NCI-H2029 treated with DMSO at 0.1 percent for 48 hours (cell line): Measurements from ENCODE around the gene CERS1.
A peak's percentile ranks its signal among the peaks of the same experiment; 100 is the strongest.
"Not testable (repeated sequence)": the region's sequence is repeated elsewhere in the genome, so short reads cannot be mapped to it uniquely, and the experiment has no call there.

ENCODE experiments used
- DNase-seq: peaks from one replicate; lab custom pipeline; 2025; lab: John Stamatoyannopoulos, UW

Gene CERS1

DNA sequence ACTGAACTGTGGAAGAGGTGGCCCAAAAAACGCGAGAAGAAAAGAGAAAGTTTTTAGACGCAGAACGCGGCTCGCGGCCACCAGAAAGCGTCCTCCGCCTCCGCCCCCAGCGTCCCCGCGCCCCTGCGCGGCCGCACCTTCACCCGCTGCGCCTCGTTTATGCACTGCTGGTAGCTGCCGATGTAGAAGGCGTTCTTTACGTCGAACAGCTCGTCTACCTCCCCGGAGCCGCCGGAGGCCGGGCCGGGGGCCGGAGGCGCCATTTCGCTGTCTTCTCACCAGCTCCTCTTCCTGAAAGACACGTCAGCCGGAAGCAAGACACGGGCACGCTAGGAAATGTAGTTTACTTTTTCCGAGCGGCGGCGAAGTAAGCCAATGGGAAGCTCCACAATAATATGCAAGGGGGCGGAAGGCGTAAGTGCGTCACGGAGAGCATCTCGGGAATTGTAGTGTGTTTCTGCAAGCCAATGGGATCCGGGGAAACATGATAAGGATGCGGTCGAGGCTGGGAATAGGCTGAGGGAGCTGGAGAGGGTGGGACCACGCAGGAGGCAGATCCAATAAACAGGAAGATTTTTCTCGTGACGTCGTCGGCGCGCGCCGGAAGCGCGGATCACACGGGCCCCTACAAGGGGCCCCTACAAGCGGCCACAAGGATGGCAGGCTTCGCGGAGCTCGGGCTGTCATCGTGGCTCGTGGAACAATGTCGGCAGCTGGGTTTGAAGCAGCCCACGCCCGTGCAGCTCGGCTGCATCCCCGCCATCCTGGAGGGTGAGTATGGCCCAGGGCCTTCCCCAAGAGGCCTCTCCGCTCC is 23.3 kb upstream of the CERS1 start, which contains the start of the genes COPE and DDX49:
Gene COPE, minus strand, starts transcription at position 302 of the 814 bp plus-strand sequence. Its CDS starts 39 bp downstream, at position 263.
Gene DDX49, plus strand, starts transcription at position 630 of the 814 bp plus-strand sequence. Its CDS starts 27 bp downstream, at position 657.
- DNase-seq, result peak; percentile 96

GRCh38 chr19:18917593-18917992 is 21.6 kb upstream of the CERS1 start:
- not testable (repeated sequence) for DNase-seq

GRCh38 chr19:18915639-18916038 is 19.7 kb upstream of the CERS1 start:
- DNase-seq, result no peak

- DNase-seq, result no peak
Observed at GRCh38 chr19:18913466-18913865, 17.5 kb upstream of the CERS1 start.

DNA sequence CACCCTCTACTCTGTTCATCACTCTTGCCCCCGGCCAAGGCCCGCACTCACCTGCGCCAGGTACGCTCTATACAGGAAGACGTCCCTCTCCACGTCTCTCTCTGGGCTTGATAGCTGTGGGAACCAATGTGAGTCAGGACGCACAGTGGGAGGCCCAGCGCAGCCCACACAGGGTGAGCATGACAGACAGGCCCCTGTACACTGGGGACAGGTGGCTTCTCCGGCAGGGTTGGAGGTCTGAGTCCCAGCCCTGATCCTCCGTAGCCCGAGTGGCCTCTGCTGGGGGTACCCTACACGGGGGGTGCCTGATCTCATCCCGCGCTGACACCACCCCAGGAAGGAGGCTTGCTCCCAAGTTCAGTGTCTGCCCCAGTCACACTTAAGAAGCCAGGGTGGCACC is 17.0 kb upstream of the CERS1 start:
- DNase-seq, result no peak

- no peak for DNase-seq
Observed at GRCh38 chr19:18910801-18911436, 15.0 kb upstream of the CERS1 start.

GRCh38 chr19:18910010-18910409 is 14.1 kb upstream of the CERS1 start:
- no peak for DNase-seq

GRCh38 chr19:18908917-18909619 is 13.1 kb upstream of the CERS1 start:
- DNase-seq, result no peak

GRCh38 chr19:18906605-18907519 is 10.9 kb upstream of the CERS1 start:
- DNase-seq, result no peak

GRCh38 chr19:18905513-18906236 is 9.7 kb upstream of the CERS1 start:
- DNase-seq, result no peak

- DNase-seq, result no peak
Observed at GRCh38 chr19:18905058-18905456, 9.1 kb upstream of the CERS1 start.

DNA sequence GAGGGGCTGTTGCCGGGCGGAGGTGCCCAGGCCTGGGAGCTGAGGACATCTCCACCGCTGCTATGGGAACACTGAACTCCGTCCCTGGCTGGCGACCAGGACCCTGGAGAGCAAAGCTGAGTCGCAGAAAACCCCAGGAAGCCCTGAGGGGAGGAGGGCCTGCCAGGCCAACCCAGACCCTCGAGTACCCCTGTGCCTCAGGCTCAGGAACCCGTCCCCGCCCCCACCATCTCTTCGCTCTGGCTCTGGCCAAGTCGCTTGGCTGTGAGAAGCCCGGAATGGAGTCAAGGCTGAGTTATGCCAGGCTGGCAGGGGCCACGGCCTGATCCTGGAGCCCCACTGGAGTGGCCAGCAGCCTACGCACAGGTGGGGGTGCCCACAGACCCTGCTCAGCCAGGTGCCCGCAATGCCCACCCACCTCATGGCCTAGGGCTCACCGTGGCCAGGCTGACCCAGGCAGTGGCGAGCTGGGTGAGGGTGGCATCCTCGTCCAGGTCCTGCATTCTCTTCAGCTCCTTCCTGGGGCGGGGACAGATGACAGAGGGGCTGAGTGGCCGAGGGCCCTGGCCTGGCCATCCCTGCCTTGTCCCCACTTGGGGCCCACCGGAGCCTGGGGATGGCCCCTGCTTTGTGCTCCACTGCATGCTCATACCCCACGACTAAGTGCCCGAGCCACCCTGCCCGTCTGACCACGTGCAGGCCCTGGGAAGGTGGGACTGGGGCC is 8.5 kb upstream of the CERS1 start:
- DNase-seq, result no peak

- DNase-seq, result no peak
Observed at GRCh38 chr19:18903156-18904037, 7.4 kb upstream of the CERS1 start.

GRCh38 chr19:18902519-18902918 is 6.6 kb upstream of the CERS1 start:
- not testable (repeated sequence) for DNase-seq

GRCh38 chr19:18901491-18901890 is 5.5 kb upstream of the CERS1 start:
- DNase-seq, result no peak

- DNase-seq, result no peak
Observed at GRCh38 chr19:18900700-18901481, 4.9 kb upstream of the CERS1 start.

GRCh38 chr19:18899624-18900560 is 3.9 kb upstream of the CERS1 start:
- no peak for DNase-seq
